SK-MEL-5 (cell line): ENCODE data around the gene ACMSD. TPM values are rescaled to one million over a fixed set of nuclear protein-coding genes. Genes with fewer than 3 reads are reported as not detected.

Source experiments
- small RNA-seq, 2 experiments: library from RNA; depleted of rRNA; stranded (forward); fragments of <200 nt; gene quantifications; one replicate each; pipeline ENCODE3, GENCODE V24; 2014
- total RNA-seq: library from RNA; depleted of rRNA; stranded (reverse); fragments of >200 nt; shearing (Covaris generic); gene quantifications from 2 replicates; pipeline ENCODE4 v1.2.3, GENCODE V29; 2014; rRNA removed

Gene ACMSD
- total RNA-seq, 1 experiment from 2014 or later = not detected

Small RNAs within 50 kb of the gene (small RNA-seq; reads per million reads assigned to genes)
- 0 reads per million in 2 experiments for gene AC110620.1
- 0 reads per million in 2 experiments for gene MIR5590

Other genes with a start within 250 kb of the ACMSD start
- gene TMEM163, start 119.6 kb upstream of the ACMSD start, total RNA-seq = 0.05 TPM in 1 of 2 replicates, not detected in the other
- gene CCNT2, start 80.2 kb downstream of the ACMSD start, total RNA-seq = 25.8 and 26.2 TPM in 2 replicates
- not detected in 2 replicates for gene MAP3K19, start 208.8 kb downstream of the ACMSD start, total RNA-seq
- 32.7 and 36.2 TPM in 2 replicates for gene RAB3GAP1, start 213.7 kb downstream of the ACMSD start, total RNA-seq